ENCODE results near the gene MAP9.
"Not testable (repeated sequence)": the region's sequence is repeated elsewhere in the genome, so short reads cannot be mapped to it uniquely, and the experiment has no call there.

GRCh38 chr4:155424778-155425177 is 48.0 kb upstream of the MAP9 start:
- not testable (repeated sequence) for TF ChIP-seq GABPA (IDR thresholded peaks at IDR 0.05; ENCODE audit: low read depth); MXI1 (IDR thresholded peaks at IDR 0.05; ENCODE audit: low read depth, low read length); EP300 (IDR thresholded peaks at IDR 0.05; ENCODE audit: borderline replicate concordance in 1 of 2, low read depth in 1 of 2, low read length in 1 of 2); POLR2AphosphoS5 (IDR thresholded peaks at IDR 0.05; ENCODE audit: low read depth, low read length); MAX (IDR thresholded peaks at IDR 0.05; ENCODE audit: low read depth); CTCF (IDR thresholded peaks at IDR 0.05); JUND (IDR thresholded peaks at IDR 0.05)
